ENCODE results near the gene TNS2. TPM values are rescaled to one million over a fixed set of nuclear protein-coding genes. Genes with fewer than 3 reads are reported as not detected.
"Not testable (repeated sequence)": the region's sequence is repeated elsewhere in the genome, so short reads cannot be mapped to it uniquely, and the experiment has no call there.

TNS2 gene
- total and polyA plus RNA-seq, 2 donors = 2.3 to 40.4 TPM

DNA sequence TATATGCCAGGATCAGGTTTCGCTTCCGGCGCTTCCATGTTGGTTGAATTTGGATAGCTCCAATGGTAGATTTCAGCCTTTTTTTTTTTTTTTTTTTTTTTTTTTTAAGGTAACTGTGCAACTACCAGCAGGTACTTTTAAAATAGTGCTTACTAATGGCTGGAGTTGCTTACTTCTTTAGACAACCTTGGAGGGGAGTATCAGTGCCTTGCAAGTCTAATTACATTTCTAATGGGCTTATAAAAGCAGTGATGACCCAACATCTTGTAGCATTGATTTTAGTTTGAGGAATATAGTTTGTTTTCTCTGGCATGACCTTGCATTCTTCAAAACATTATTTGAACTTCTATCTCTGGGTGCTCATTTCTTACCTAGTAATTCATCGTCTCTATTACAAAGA, 42.5 kb upstream of the TNS2 start:
- H3K27ac ChIP-seq (ENCODE audit: low read depth in 1 of 2, low read length in 1 of 2) = peak overlapping the region in 1 of 2 donors; percentile 96
- peak overlapping the region; percentile 90 for H3K4me3 ChIP-seq (ENCODE audit: low read length in 2 of 2)
- peaks cover 12 to 31% of the 10 kb centered on the region in 2 donors for H3K36me3 ChIP-seq (ENCODE audit: control insufficient read depth in 2 of 2, insufficient read depth in 2 of 2, low read length in 1 of 2)
- no peak for DNase-seq (ENCODE audit: low read depth in 6 of 9, low spot score in 9 of 9)
- H3K27me3 ChIP-seq (ENCODE audit: control insufficient read depth in 2 of 2, insufficient read depth in 1 of 2, low read length in 1 of 2) = no peaks in the 10 kb centered on the region
- 33% methylated on average over 4 of the region's 4 CpGs for WGBS
- H3K9me3 ChIP-seq (ENCODE audit: control insufficient read depth in 2 of 2, insufficient read depth in 1 of 2, low read length in 1 of 2) = no peaks in the 10 kb centered on the region
- peaks cover 19 to 22% of the 10 kb centered on the region in 2 donors for H3K4me1 ChIP-seq (ENCODE audit: control insufficient read depth in 2 of 2, insufficient read depth in 2 of 2, low read length in 2 of 2)

DNA sequence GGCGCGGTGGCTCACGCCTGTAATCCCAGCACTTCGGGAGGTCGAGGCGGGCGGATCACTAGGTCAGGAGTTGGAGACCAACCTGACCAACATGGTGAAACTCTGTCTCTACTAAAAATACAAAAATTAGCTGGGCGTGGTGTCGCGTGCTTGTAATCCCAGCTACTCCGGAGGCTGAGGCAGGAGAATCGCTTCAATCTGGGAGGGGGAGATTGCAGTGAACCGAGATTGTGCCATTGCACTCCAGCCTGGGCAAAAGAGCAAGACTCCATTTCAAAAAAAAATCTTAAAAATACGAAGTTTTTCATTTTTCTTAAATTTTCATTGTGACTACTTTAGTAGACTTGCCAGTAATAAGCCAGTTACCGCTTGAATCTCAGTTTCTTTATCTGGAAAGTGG, 41.1 kb upstream of the TNS2 start:
- not testable (repeated sequence) for H3K4me3 ChIP-seq (ENCODE audit: low read length in 2 of 2); H3K27me3 ChIP-seq (ENCODE audit: control insufficient read depth in 2 of 2, insufficient read depth in 1 of 2, low read length in 1 of 2); H3K27ac ChIP-seq (ENCODE audit: low read depth in 1 of 2, low read length in 1 of 2); H3K9me3 ChIP-seq (ENCODE audit: control insufficient read depth in 2 of 2, insufficient read depth in 1 of 2, low read length in 1 of 2); DNase-seq (ENCODE audit: low read depth in 6 of 9, low spot score in 9 of 9)
- WGBS = 96% methylated on average over 15 of the region's 15 CpGs
- peaks cover 19 to 22% of the 10 kb centered on the region in 2 donors for H3K4me1 ChIP-seq (ENCODE audit: control insufficient read depth in 2 of 2, insufficient read depth in 2 of 2, low read length in 2 of 2)
- H3K36me3 ChIP-seq (ENCODE audit: control insufficient read depth in 2 of 2, insufficient read depth in 2 of 2, low read length in 1 of 2) = peaks cover 12 to 31% of the 10 kb centered on the region in 2 donors

DNA sequence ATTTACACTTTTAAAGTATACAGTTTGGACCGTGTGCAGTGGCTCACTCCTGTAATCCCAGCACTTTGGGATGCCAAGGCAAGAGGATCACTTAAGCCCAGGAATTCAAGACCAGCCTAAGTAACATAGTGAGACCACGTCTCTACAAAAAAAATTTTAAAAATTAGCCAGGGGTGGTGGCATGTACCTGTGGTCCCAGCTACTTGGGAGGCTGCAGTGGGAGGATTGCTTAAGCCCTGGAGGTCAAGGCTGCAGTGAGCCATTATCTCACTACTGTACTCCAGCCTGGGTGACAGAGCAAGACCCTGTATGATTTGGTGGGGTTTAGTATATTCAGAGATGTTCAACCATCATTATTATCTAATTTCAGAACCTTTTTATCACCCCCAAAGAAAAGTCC, 38.9 kb upstream of the TNS2 start:
- WGBS = 97% methylated on average over 2 of the region's 2 CpGs
- H3K4me3 ChIP-seq (ENCODE audit: low read length in 2 of 2) = no peak overlapping the region

DNA sequence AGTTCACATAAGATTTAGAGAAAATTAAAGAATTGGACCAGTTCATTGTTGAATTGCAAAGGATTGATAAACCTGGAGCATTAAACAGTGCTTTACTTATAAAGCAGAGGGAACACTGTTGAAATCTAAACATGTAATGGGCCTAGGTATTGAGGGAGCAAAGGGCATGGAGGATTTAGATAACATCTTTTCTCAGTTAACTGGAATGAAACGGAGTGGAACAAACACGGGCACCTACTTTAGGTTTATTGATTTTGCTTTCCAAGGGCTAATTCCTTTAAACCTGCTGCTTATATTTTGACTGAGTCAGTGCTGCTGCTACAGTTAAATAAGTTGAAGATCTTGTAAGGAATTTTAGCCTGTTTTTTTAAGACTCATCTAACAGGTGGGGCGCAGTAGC, 38.0 kb upstream of the TNS2 start:
- peaks cover 15 to 42% of the 10 kb centered on the region in 2 donors for H3K36me3 ChIP-seq (ENCODE audit: control insufficient read depth in 2 of 2, insufficient read depth in 2 of 2, low read length in 1 of 2)
- H3K27ac ChIP-seq (ENCODE audit: low read depth in 1 of 2, low read length in 1 of 2) = no peak overlapping the region
- no peak overlapping the region for H3K4me3 ChIP-seq (ENCODE audit: low read length in 2 of 2)
- no peaks in the 10 kb centered on the region for H3K27me3 ChIP-seq (ENCODE audit: control insufficient read depth in 2 of 2, insufficient read depth in 1 of 2, low read length in 1 of 2)
- WGBS = 97% methylated on average over 3 of the region's 3 CpGs
- H3K9me3 ChIP-seq (ENCODE audit: control insufficient read depth in 2 of 2, insufficient read depth in 1 of 2, low read length in 1 of 2) = no peaks in the 10 kb centered on the region
- no peak for DNase-seq (ENCODE audit: low read depth in 6 of 9, low spot score in 9 of 9)
- peaks cover 13% of the 10 kb centered on the region in 2 donors for H3K4me1 ChIP-seq (ENCODE audit: control insufficient read depth in 2 of 2, insufficient read depth in 2 of 2, low read length in 2 of 2)

More for the DNA sequence above, 38.9 kb upstream of the TNS2 start:
- Histone ChIP-seq H3K27me3 (ENCODE audit: control insufficient read depth in 2 of 2, insufficient read depth in 1 of 2, low read length in 1 of 2) (no peaks in the 10 kb centered on the region), H3K36me3 (ENCODE audit: control insufficient read depth in 2 of 2, insufficient read depth in 2 of 2, low read length in 1 of 2) (peaks cover 12 to 33% of the 10 kb centered on the region in 2 donors), H3K4me1 (ENCODE audit: control insufficient read depth in 2 of 2, insufficient read depth in 2 of 2, low read length in 2 of 2) (peaks cover 13% of the 10 kb centered on the region in 2 donors), H3K9me3 (ENCODE audit: control insufficient read depth in 2 of 2, insufficient read depth in 1 of 2, low read length in 1 of 2) (no peaks in the 10 kb centered on the region), H3K27ac (ENCODE audit: low read depth in 1 of 2, low read length in 1 of 2) (no peak overlapping the region)
- no peak for DNase-seq (ENCODE audit: low read depth in 6 of 9, low spot score in 9 of 9)

DNA sequence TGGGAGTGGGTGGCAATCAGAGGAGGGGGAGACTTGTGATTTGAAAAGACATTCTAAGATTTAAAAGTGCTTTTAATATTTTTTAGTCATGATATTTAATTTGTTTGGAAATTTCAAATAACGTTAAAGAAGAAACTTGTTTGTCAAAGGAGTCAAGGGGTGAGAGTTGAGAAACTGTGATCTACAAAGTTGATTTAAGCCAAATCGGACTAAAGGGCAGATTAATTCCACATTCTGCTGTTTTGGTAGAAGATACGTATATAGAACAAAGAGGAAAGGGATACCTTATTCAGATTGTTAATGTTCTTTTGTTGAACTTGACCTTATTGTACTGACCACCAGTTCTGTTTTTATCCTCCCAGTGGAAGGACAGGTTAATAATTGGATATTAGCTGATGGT, 36.9 kb upstream of the TNS2 start:
- Histone ChIP-seq H3K4me3 (ENCODE audit: low read length in 2 of 2) (no peak overlapping the region), H3K4me1 (ENCODE audit: control insufficient read depth in 2 of 2, insufficient read depth in 2 of 2, low read length in 2 of 2) (peaks cover 4 to 6% of the 10 kb centered on the region in 2 donors), H3K27ac (ENCODE audit: low read depth in 1 of 2, low read length in 1 of 2) (no peak overlapping the region), H3K9me3 (ENCODE audit: control insufficient read depth in 2 of 2, insufficient read depth in 1 of 2, low read length in 1 of 2) (no peaks in the 10 kb centered on the region), H3K27me3 (ENCODE audit: control insufficient read depth in 2 of 2, insufficient read depth in 1 of 2, low read length in 1 of 2) (no peaks in the 10 kb centered on the region), H3K36me3 (ENCODE audit: control insufficient read depth in 2 of 2, insufficient read depth in 2 of 2, low read length in 1 of 2) (peaks cover 25 to 52% of the 10 kb centered on the region in 2 donors)
- 96% methylated on average over 3 of the region's 3 CpGs for WGBS
- no peak for DNase-seq (ENCODE audit: low read depth in 6 of 9, low spot score in 9 of 9)

DNA sequence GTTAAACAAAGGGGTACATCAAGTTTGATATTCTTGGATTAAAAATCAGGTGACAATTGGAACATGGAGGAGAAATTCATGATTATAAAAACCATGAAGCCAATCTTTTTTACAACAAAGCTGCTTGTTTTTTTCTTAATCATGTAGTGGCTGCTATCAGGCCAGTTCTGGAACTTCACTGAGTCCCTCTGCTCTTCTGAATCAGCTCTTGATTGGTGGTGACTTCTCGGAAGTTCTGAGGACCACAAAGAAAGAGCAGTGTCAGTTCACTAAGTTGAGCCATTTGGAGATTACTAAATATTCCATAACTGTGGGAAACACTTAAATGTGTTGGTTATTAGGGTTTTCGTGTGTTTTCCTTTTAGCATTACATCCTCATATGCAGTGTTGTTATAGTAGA, 35.2 kb upstream of the TNS2 start:
- H3K36me3 ChIP-seq (ENCODE audit: control insufficient read depth in 2 of 2, insufficient read depth in 2 of 2, low read length in 1 of 2) = peaks cover 31 to 55% of the 10 kb centered on the region in 2 donors
- no peaks in the 10 kb centered on the region for H3K4me1 ChIP-seq (ENCODE audit: control insufficient read depth in 2 of 2, insufficient read depth in 2 of 2, low read length in 2 of 2)

DNA sequence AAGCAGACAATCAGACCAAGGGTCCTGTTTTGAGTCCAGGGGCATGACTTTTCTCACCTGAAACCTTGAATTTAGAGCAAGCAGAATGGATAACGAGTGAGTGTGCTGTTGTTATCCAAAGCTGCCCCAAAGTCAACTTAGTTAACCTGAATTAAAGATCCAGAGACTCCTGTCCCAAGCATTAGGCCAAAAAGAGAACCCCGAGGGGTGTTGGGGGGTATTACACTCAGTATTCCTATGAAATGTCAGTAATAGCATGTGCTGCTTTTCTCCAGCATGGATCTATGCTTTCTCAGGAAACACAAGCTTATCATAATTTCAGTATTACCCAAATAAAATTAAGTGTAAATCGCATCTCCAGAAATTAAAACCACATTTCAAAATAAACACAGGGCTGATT, 24.6 kb upstream of the TNS2 start:
- no peak overlapping the region for H3K27ac ChIP-seq (ENCODE audit: low read depth in 1 of 2, low read length in 1 of 2)
- DNase-seq (ENCODE audit: low read depth in 6 of 9, low spot score in 9 of 9) = no peak
- no peaks in the 10 kb centered on the region for H3K4me1 ChIP-seq (ENCODE audit: control insufficient read depth in 2 of 2, insufficient read depth in 2 of 2, low read length in 2 of 2)
- no peaks in the 10 kb centered on the region for H3K9me3 ChIP-seq (ENCODE audit: control insufficient read depth in 2 of 2, insufficient read depth in 1 of 2, low read length in 1 of 2)
- no peak overlapping the region for H3K4me3 ChIP-seq (ENCODE audit: low read length in 2 of 2)
- 99% methylated on average over 3 of the region's 3 CpGs for WGBS
- no peaks in the 10 kb centered on the region for H3K27me3 ChIP-seq (ENCODE audit: control insufficient read depth in 2 of 2, insufficient read depth in 1 of 2, low read length in 1 of 2)
- H3K36me3 ChIP-seq (ENCODE audit: control insufficient read depth in 2 of 2, insufficient read depth in 2 of 2, low read length in 1 of 2) = peaks cover 58 to 82% of the 10 kb centered on the region in 2 donors

More for the DNA sequence above, 35.2 kb upstream of the TNS2 start:
- no peaks in the 10 kb centered on the region for H3K27me3 ChIP-seq (ENCODE audit: control insufficient read depth in 2 of 2, insufficient read depth in 1 of 2, low read length in 1 of 2)
- H3K27ac ChIP-seq (ENCODE audit: low read depth in 1 of 2, low read length in 1 of 2) = no peak overlapping the region
- 94% methylated on average over 2 of the region's 2 CpGs for WGBS
- no peaks in the 10 kb centered on the region for H3K9me3 ChIP-seq (ENCODE audit: control insufficient read depth in 2 of 2, insufficient read depth in 1 of 2, low read length in 1 of 2)
- H3K4me3 ChIP-seq (ENCODE audit: low read length in 2 of 2) = no peak overlapping the region
- no peak for DNase-seq (ENCODE audit: low read depth in 6 of 9, low spot score in 9 of 9)

DNA sequence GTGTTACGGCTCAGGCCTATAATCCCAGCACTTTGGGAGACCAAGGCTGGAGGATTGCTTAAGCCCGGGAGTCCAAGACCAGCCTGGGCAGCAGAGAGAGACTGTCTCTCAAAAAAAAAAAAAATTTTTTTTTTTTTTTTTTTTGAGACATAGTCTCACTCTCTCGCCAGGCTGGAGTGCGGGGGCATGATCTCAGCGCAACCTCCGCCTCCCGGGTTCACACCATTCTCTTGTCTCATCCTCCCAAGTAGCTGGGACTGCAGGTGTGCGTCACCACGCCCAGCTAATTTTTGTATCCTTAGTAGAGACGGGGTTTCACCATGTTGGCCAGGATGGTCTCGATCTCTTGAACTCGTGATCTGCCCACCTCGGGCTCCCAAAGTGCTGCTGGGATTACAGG, 22.9 kb upstream of the TNS2 start:
- not testable (repeated sequence) for H3K4me3 ChIP-seq (ENCODE audit: low read length in 2 of 2); DNase-seq (ENCODE audit: low read depth in 6 of 9, low spot score in 9 of 9); H3K27me3 ChIP-seq (ENCODE audit: control insufficient read depth in 2 of 2, insufficient read depth in 1 of 2, low read length in 1 of 2); H3K9me3 ChIP-seq (ENCODE audit: control insufficient read depth in 2 of 2, insufficient read depth in 1 of 2, low read length in 1 of 2); H3K4me1 ChIP-seq (ENCODE audit: control insufficient read depth in 2 of 2, insufficient read depth in 2 of 2, low read length in 2 of 2); H3K27ac ChIP-seq (ENCODE audit: low read depth in 1 of 2, low read length in 1 of 2)
- WGBS = 91% methylated on average over 13 of the region's 13 CpGs
- peaks cover 66 to 83% of the 10 kb centered on the region in 2 donors for H3K36me3 ChIP-seq (ENCODE audit: control insufficient read depth in 2 of 2, insufficient read depth in 2 of 2, low read length in 1 of 2)

DNA sequence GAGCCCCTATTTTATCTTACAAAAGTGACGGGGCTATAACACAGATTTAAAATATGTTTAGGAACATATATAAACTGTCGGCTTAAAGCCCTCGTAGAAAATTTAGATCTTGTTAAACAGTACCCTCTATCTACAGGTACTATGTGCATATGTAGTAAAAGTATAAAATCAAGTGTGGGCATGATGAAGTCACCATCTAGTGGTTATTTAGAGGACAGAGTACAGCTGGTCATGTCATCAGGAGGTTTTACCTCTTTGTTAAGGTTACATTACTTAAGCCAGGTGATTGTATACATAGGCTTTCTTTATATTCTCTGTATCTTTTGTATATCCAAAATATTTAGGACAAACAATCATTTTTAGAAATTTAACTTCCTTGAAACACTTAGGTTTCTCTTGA, 18.2 kb upstream of the TNS2 start:
- Histone ChIP-seq H3K36me3 (ENCODE audit: control insufficient read depth in 2 of 2, insufficient read depth in 2 of 2, low read length in 1 of 2) (peaks cover 74 to 87% of the 10 kb centered on the region in 2 donors), H3K4me3 (ENCODE audit: low read length in 2 of 2) (no peak overlapping the region), H3K9me3 (ENCODE audit: control insufficient read depth in 2 of 2, insufficient read depth in 1 of 2, low read length in 1 of 2) (no peaks in the 10 kb centered on the region), H3K4me1 (ENCODE audit: control insufficient read depth in 2 of 2, insufficient read depth in 2 of 2, low read length in 2 of 2) (no peaks in the 10 kb centered on the region), H3K27ac (ENCODE audit: low read depth in 1 of 2, low read length in 1 of 2) (no peak overlapping the region), H3K27me3 (ENCODE audit: control insufficient read depth in 2 of 2, insufficient read depth in 1 of 2, low read length in 1 of 2) (no peaks in the 10 kb centered on the region)
- DNase-seq (ENCODE audit: low read depth in 6 of 9, low spot score in 9 of 9) = no peak
- WGBS = 98% methylated on average over 3 of the region's 3 CpGs

DNA sequence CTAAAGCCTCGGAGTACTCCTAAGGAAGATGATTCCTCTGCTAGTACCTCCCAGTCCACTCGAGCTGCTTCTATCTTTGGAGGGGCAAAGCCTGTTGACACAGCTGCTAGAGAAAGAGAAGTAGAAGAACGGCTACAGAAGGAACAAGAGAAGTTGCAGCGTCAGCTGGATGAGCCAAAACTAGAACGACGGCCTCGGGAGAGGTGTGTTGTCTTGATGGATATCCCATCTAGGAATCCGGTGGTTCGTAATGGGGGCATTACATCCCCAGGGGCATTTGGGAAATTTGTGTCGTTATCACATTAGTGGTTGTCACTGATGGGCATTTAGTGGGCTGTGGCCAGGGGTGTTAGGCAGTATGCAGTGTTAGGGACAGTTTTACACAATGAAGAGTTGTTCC, 16.0 kb upstream of the TNS2 start:
- H3K27ac ChIP-seq (ENCODE audit: low read depth in 1 of 2, low read length in 1 of 2); H3K4me3 ChIP-seq (ENCODE audit: low read length in 2 of 2); DNase-seq (ENCODE audit: low read depth in 6 of 9, low spot score in 9 of 9); H3K27me3 ChIP-seq (ENCODE audit: control insufficient read depth in 2 of 2, insufficient read depth in 1 of 2, low read length in 1 of 2); H3K4me1 ChIP-seq (ENCODE audit: control insufficient read depth in 2 of 2, insufficient read depth in 2 of 2, low read length in 2 of 2); H3K9me3 ChIP-seq (ENCODE audit: control insufficient read depth in 2 of 2, insufficient read depth in 1 of 2, low read length in 1 of 2): not testable (repeated sequence)
- WGBS = 94% methylated on average over 10 of the region's 10 CpGs
- H3K36me3 ChIP-seq (ENCODE audit: control insufficient read depth in 2 of 2, insufficient read depth in 2 of 2, low read length in 1 of 2) = peaks cover 75 to 86% of the 10 kb centered on the region in 2 donors
